GM12878 (cell line): ENCODE data around the gene HIBCH. TPM values are rescaled to one million over a fixed set of nuclear protein-coding genes. Genes with fewer than 3 reads are reported as not detected.
A peak's percentile ranks its signal among the peaks of the same experiment; 100 is the strongest.

ENCODE experiments used
- ATAC-seq: fragments of 200-7000 bp; cut with Tn5 transposase; 3 replicates; pipeline ENCODE4 v1.9.1; 2020; ENCODE audit warnings: mild to moderate bottlenecking, moderate library complexity
- BruUV-seq: library from RNA; stranded (reverse); fragments of 400-500 nt; replicated peaks from 2 replicates; lab custom pipeline; 2021; lab: Mats Ljungman, UMichigan
- CTCF ChIA-PET: fragments of 300-600 bp; sonication (Branson Sonifier 250); formaldehyde crosslinking; extraction: SDS; loops from one replicate; lab custom pipeline; 2021; ENCODE audit warnings: inconsistent platforms; lab: Yijun Ruan, JAX
- POLR2A ChIA-PET: fragments of 350-600 bp; formaldehyde crosslinking; extraction: SDS; loops from one replicate; lab custom pipeline; 2021; ENCODE audit warnings: inconsistent platforms; lab: Charles Lee
- RAD21 ChIA-PET: fragments of 300-600 bp; sonication (Branson Sonifier 250); formaldehyde crosslinking; loops from one replicate; lab custom pipeline; 2023; ENCODE audit warnings: antibody characterized with exemption; ENCODE audit not compliant: unreplicated experiment; lab: Charles Lee
- SMC1A ChIA-PET: fragments of 300-600 bp; sonication (Branson Sonifier 250); formaldehyde crosslinking; loops from one replicate; lab custom pipeline; 2023; ENCODE audit not compliant: unreplicated experiment, uncharacterized antibody; lab: Charles Lee
- DNase-seq: peaks from one replicate; pipeline ENCODE4 v3.0.0-alpha.2; 2011; ENCODE audit warnings: low read depth, low spot score
- FAIRE-seq: peaks from 3 replicates; lab custom pipeline; 2011; peaks lifted over from hg19 to GRCh38; lab: Jason Lieb, UNC
- H2AFZ ChIP-seq: 2 replicates; pipeline ENCODE4 v1.6.0; 2011; ENCODE audit warnings: low read depth, low read length, control low read depth; ENCODE audit not compliant: control insufficient read depth
- H3K27ac ChIP-seq: 2 replicates; pipeline ENCODE4 v1.5.1; 2011; ENCODE audit warnings: control low read depth; ENCODE audit not compliant: control insufficient read depth, insufficient read depth
- H3K27me3 ChIP-seq, 2 experiments: replicated peaks in 1 of 2; 2 replicates each; pipeline versions ENCODE4 v1.6.0 to v1.6.1; 2011; ENCODE audit warnings: low read length in 1 of 2; ENCODE audit not compliant: control insufficient read depth in 2 of 2, insufficient read depth in 2 of 2
- H3K36me3 ChIP-seq, 2 experiments: 2 replicates each; pipeline ENCODE4 v1.5.1; 2011; ENCODE audit warnings: low read length in 1 of 2; ENCODE audit not compliant: control insufficient read depth in 2 of 2, insufficient read depth in 2 of 2
- H3K4me1 ChIP-seq: 2 replicates; pipeline ENCODE4 v1.6.1; 2011; ENCODE audit warnings: mild to moderate bottlenecking, low read length, moderate library complexity, mixed read lengths; ENCODE audit not compliant: control insufficient read depth, insufficient read depth
- H3K4me2 ChIP-seq: 2 replicates; pipeline ENCODE4 v1.6.0; 2011; ENCODE audit warnings: control low read depth; ENCODE audit not compliant: control insufficient read depth, insufficient read depth
- H3K4me3 ChIP-seq: fragments of 200-600 bp; sonication (generic); 2 replicates; pipeline ENCODE4 v1.5.1; 2016
- H3K79me2 ChIP-seq: 2 replicates; pipeline ENCODE4 v1.6.0; 2011; ENCODE audit warnings: low read length; ENCODE audit not compliant: control insufficient read depth, insufficient read depth
- H3K9ac ChIP-seq: 2 replicates; pipeline ENCODE4 v1.8.0; 2011; ENCODE audit warnings: low read length, control low read depth, mixed read lengths; ENCODE audit not compliant: control insufficient read depth, insufficient read depth
- H3K9me3 ChIP-seq: replicated peaks from 3 replicates; pipeline ENCODE4 v1.5.1; 2011; ENCODE audit warnings: mild to moderate bottlenecking, low read length; ENCODE audit not compliant: control insufficient read depth, insufficient read depth
- H4K20me1 ChIP-seq: 2 replicates; pipeline ENCODE4 v1.6.0; 2011; ENCODE audit not compliant: control insufficient read depth, insufficient read depth
- ATF7 ChIP-seq: fragments of 450-650 bp; IDR thresholded peaks from 2 replicates; pipeline ENCODE4 v1.6.1; 2016; ENCODE audit warnings: low read depth, mild to moderate bottlenecking
- EED ChIP-seq: sonication (generic); IDR thresholded peaks from 2 replicates; pipeline ENCODE4 v1.6.1; 2016; ENCODE audit warnings: antibody characterized with exemption, low read depth
- MTA3 ChIP-seq: IDR thresholded peaks from 2 replicates; pipeline ENCODE4 v1.6.1; 2012; ENCODE audit warnings: low read length, inconsistent platforms, borderline replicate concordance
- NFYA ChIP-seq: IDR thresholded peaks from 2 replicates; pipeline ENCODE4 v1.6.1; 2011; ENCODE audit warnings: low read depth, mild to moderate bottlenecking, low read length, improper control_type of control experiment, borderline replicate concordance
- NR2C2 ChIP-seq: IDR thresholded peaks from 2 replicates; pipeline ENCODE4 v1.6.1; 2011; ENCODE audit warnings: borderline replicate concordance, low read depth; ENCODE audit not compliant: control insufficient read depth, insufficient read length
- POLR2AphosphoS2 ChIP-seq: IDR thresholded peaks from 2 replicates; pipeline ENCODE4 v1.6.1; 2011; ENCODE audit warnings: low read depth, mild to moderate bottlenecking, low read length, improper control_type of control experiment, moderate library complexity
- POU2F2 ChIP-seq: IDR thresholded peaks from 3 replicates; pipeline ENCODE4 v1.6.1; 2011; ENCODE audit warnings: low read depth, mild to moderate bottlenecking, low read length, borderline replicate concordance
- RCOR1 ChIP-seq: conservative IDR thresholded peaks from 2 replicates; pipeline ENCODE4 v1.6.1; 2012; ENCODE audit warnings: low read depth, low read length, improper control_type of control experiment
- RUNX3 ChIP-seq: IDR thresholded peaks from 2 replicates; pipeline ENCODE4 v1.6.1; 2012; ENCODE audit warnings: low read length, inconsistent platforms
- SMC3 ChIP-seq: IDR thresholded peaks from 2 replicates; pipeline ENCODE4 v1.6.1; 2011; ENCODE audit warnings: low read length, improper control_type of control experiment, borderline replicate concordance
- STAT1 ChIP-seq: fragments of 450-650 bp; conservative IDR thresholded peaks from 2 replicates; pipeline ENCODE4 v1.6.1; 2014; ENCODE audit warnings: antibody characterized with exemption, mild to moderate bottlenecking
- TAF1 ChIP-seq: IDR thresholded peaks from 2 replicates; pipeline ENCODE4 v1.6.1; 2011; ENCODE audit warnings: mild to moderate bottlenecking, low read depth, low read length, borderline replicate concordance
- USF2 ChIP-seq: IDR thresholded peaks from 2 replicates; pipeline ENCODE4 v1.6.1; 2011; ENCODE audit warnings: low read depth, low read length, improper control_type of control experiment, borderline replicate concordance
- ZBTB33 ChIP-seq: fragments of 450-650 bp; IDR thresholded peaks from 2 replicates; pipeline ENCODE4 v1.6.1; 2017; ENCODE audit warnings: mild to moderate bottlenecking
- ZNF592 ChIP-seq: fragments of 450-650 bp; IDR thresholded peaks from 2 replicates; pipeline ENCODE4 v1.6.1; 2017; ENCODE audit warnings: mild to moderate bottlenecking, moderate library complexity
- WGBS: methylation state at CpG from one replicate; pipeline ENCODE4 v1.1.6; 2016; ENCODE audit warnings: low lambda C conversion rate; ENCODE audit not compliant: insufficient replicate concordance, insufficient coverage; ENCODE audit errors: missing lambda C conversion rate; 5-methylcytosine and 5-hydroxymethylcytosine counted together
- in situ Hi-C: fragments of 300-500 bp; cut with MboI; formaldehyde crosslinking; loops from 9 replicates; pipeline ENCODE4 v1.14.3; 2018; ENCODE audit warnings: mixed read lengths
- intact Hi-C: fragments of 100-400 bp; cut with micrococcal nuclease; formaldehyde crosslinking; loops from one replicate; pipeline ENCODE4 v1.14.2; 2022; ENCODE audit not compliant: unreplicated experiment
- polyA plus RNA-seq, 11 experiments: library from polyadenylated mRNA; depleted of rRNA in 4 of 11; unstranded in 6 of 11; stranded (reverse) in 5 of 11; fragments of >200 nt; fragmentation: Nextera tagmentation in 4 of 11; fragmentation: Illumina TruSeq in 1 of 11; extraction: Ambion mirVana in 4 of 11; extraction: Trizol in 1 of 11; gene quantifications; 1 replicate in 1 of 11; 2 replicates in 10 of 11; pipeline versions ENCODE4 v1.2.1 to v1.2.3, GENCODE V29; 2011 to 2016; ENCODE audit warnings: inconsistent platforms in 2 of 11, missing spikeins in 2 of 11, low read depth in 1 of 11
- total RNA-seq, 4 experiments: library from RNA; depleted of rRNA in 3 of 4; stranded (reverse); fragments of >200 nt in 3 of 4; fragmentation: Illumina TruSeq in 1 of 4; extraction: Trizol in 1 of 4; gene quantifications; 2 replicates each; pipeline versions ENCODE4 v1.2.1 to v1.2.3, GENCODE V29; 2013 to 2021

The HIBCH gene
- total and polyA plus RNA-seq, 10 of the 15 experiments (the other 5 are each of a cell fraction or from before 2014, with no cell fraction given): 22.3 to 81.0 (median 37.4) TPM

GRCh38 chr2:190255676-190256075 is 64.0 kb downstream of the HIBCH start (continued):
- TF ChIP-seq TAF1: no peak
- TF ChIP-seq MTA3: no peak

GRCh38 chr2:190254063-190254850 is 65.4 kb downstream of the HIBCH start:
- H2AFZ ChIP-seq: no peak overlapping the region
- no peaks in the 10 kb centered on the region for H4K20me1 ChIP-seq
- no peaks in the 10 kb centered on the region for H3K27me3 ChIP-seq
- RAD21 ChIA-PET: no interaction called here
- 92% methylated on average over 3 of the region's 3 CpGs for WGBS
- no peak overlapping the region for H3K4me3 ChIP-seq
- no peak overlapping the region for H3K4me2 ChIP-seq
- peaks cover 4 to 26% of the 10 kb centered on the region in 2 experiments for H3K36me3 ChIP-seq
- in situ Hi-C loops: no loop called here
- CTCF ChIA-PET: interaction anchor here (0.6 kb wide), 1 partner anchor 594 kb away, joined by 3 read pairs; no protein-coding TSS in a partner anchor
- DNase-seq (no peak), FAIRE-seq (peak; percentile 18), ATAC-seq (no peak)
- POLR2A ChIA-PET: no interaction called here
- H3K9ac ChIP-seq: no peak overlapping the region
- no peak overlapping the region for H3K27ac ChIP-seq
- intact Hi-C loops: no loop called here
- H3K9me3 ChIP-seq: peaks cover 12% of the 10 kb centered on the region; the same call in 2 of the 3 replicates
- H3K4me1 ChIP-seq: no peaks in the 10 kb centered on the region
- SMC1A ChIA-PET: interaction anchor here (0.6 kb wide), 1 partner anchor 10 kb away, joined by 4 read pairs; no protein-coding TSS in a partner anchor
- BruUV-seq: no TSS peak
- TF ChIP-seq ZBTB33 (no peak), USF2 (no peak), NR2C2 (no peak), POU2F2 (no peak), SMC3 (no peak), ZNF592 (no peak), RUNX3 (no peak), EED (no peak), TAF1 (no peak), POLR2AphosphoS2 (no peak), RCOR1 (no peak), STAT1 (no peak), ATF7 (no peak), NFYA (no peak)
- no peaks in the 10 kb centered on the region for H3K79me2 ChIP-seq
